DOHH2 (cell line): ENCODE data around the gene PRKCZ.

Source experiments
- H3F3A ChIP-seq: fragments of 200-600 bp; sonication (generic), shearing (Covaris generic); 2 replicates; pipeline ENCODE4 v1.6.0; 2016; ENCODE audit warnings: antibody characterized with exemption, mild to moderate bottlenecking; ENCODE audit not compliant: control insufficient read depth, insufficient read depth
- H3K27ac ChIP-seq: fragments of 200-600 bp; sonication (generic); 2 replicates; pipeline ENCODE4 v1.5.1; 2014; ENCODE audit warnings: low read depth, mild to moderate bottlenecking, low read length, moderate library complexity
- H3K27me3 ChIP-seq: fragments of 200-600 bp; sonication (generic); 2 replicates; pipeline ENCODE4 v1.6.1; 2014; ENCODE audit warnings: mild to moderate bottlenecking, low read length, mixed read lengths; ENCODE audit not compliant: control insufficient read depth
- H3K36me3 ChIP-seq: fragments of 200-600 bp; sonication (generic); 2 replicates; pipeline ENCODE4 v1.6.1; 2014; ENCODE audit warnings: mild to moderate bottlenecking, low read length, moderate library complexity, mixed read lengths; ENCODE audit not compliant: control insufficient read depth
- H3K4me1 ChIP-seq: fragments of 200-600 bp; sonication (generic); 2 replicates; pipeline ENCODE4 v1.6.1; 2014; ENCODE audit warnings: mild to moderate bottlenecking, low read length, mixed read lengths; ENCODE audit not compliant: control insufficient read depth
- H3K4me2 ChIP-seq: fragments of 200-600 bp; sonication (generic); 2 replicates; pipeline ENCODE4 v1.6.0; 2014; ENCODE audit warnings: mild to moderate bottlenecking, low read length, moderate library complexity
- H3K4me3 ChIP-seq: fragments of 200-600 bp; sonication (generic); 2 replicates; pipeline ENCODE4 v1.5.1; 2014; ENCODE audit warnings: mild to moderate bottlenecking, low read length, mixed read lengths
- H3K79me2 ChIP-seq: fragments of 200-600 bp; sonication (generic); 2 replicates; pipeline ENCODE4 v1.6.1; 2014; ENCODE audit warnings: mild to moderate bottlenecking, low read length, mixed read lengths; ENCODE audit not compliant: control insufficient read depth
- H3K9me2 ChIP-seq: fragments of 200-600 bp; sonication (generic); replicated peaks from 2 replicates; pipeline ENCODE4 v1.6.1; 2014; ENCODE audit warnings: mild to moderate bottlenecking, low read length, mixed read lengths; ENCODE audit not compliant: control insufficient read depth
- H3K9me3 ChIP-seq: fragments of 200-600 bp; sonication (generic); 2 replicates; pipeline ENCODE4 v1.6.1; 2014; ENCODE audit warnings: antibody characterized with exemption, low read length, mixed read lengths; ENCODE audit not compliant: control insufficient read depth, insufficient read depth
- H4K20me1 ChIP-seq: fragments of 200-600 bp; sonication (generic); 2 replicates; pipeline ENCODE4 v1.6.0; 2014; ENCODE audit warnings: low read depth, mild to moderate bottlenecking, antibody characterized with exemption, low read length, moderate library complexity; ENCODE audit not compliant: control insufficient read depth, insufficient read depth
- EZH2phosphoT487 ChIP-seq: fragments of 200-600 bp; sonication (generic); IDR thresholded peaks from 2 replicates; pipeline ENCODE4 v1.6.1; 2017; ENCODE audit warnings: borderline replicate concordance, mild to moderate bottlenecking, antibody characterized with exemption, low read length, moderate library complexity, mixed read lengths
- TF ChIP-seq, protein P1 (sequence below): fragments of 200-600 bp; sonication (generic); IDR thresholded peaks from one replicate; pipeline ENCODE4 v1.5.1; 2014; ENCODE audit warnings: antibody characterized with exemption, mild to moderate bottlenecking, low read depth, low read length; ENCODE audit not compliant: poor library complexity, severe bottlenecking

The PRKCZ gene

DNA sequence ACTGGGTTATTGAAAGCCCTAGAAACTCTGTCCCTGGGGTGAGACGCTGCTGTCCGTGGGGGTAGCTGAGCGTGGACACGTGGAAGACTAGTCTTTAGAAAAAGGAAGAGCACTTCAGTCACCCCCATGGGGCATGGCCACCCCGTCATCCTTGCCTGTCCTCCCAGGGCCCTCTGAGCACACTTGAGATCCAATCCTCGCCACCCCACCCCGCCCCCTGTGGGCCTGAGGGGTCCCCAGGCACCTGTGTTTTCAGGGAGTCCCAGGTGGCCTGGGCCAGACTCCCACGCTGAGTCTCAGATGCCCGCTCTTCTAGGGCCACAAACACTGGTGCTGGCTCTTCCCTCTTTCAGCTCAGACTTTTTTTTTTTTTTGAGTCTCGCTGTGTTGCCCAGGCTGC is 2.5 kb downstream of the PRKCZ start:
- Histone ChIP-seq H3K4me3 (no peak overlapping the region), H3K9me2 (no peaks in the 10 kb centered on the region), H3K27ac (no peak overlapping the region), H3K79me2 (no peaks in the 10 kb centered on the region), H3K4me1 (peaks cover 7% of the 10 kb centered on the region; the same call in 1 of the 2 replicates), H4K20me1 (no peaks in the 10 kb centered on the region), H3K4me2 (no peak overlapping the region), H3K27me3 (no peaks in the 10 kb centered on the region; the same call in 1 of the 2 replicates), H3F3A (no peaks in the 10 kb centered on the region), H3K9me3 (no peaks in the 10 kb centered on the region), H3K36me3 (no peaks in the 10 kb centered on the region)
- TF ChIP-seq EZH2phosphoT487 = no peak
- TF ChIP-seq, protein P1, sequence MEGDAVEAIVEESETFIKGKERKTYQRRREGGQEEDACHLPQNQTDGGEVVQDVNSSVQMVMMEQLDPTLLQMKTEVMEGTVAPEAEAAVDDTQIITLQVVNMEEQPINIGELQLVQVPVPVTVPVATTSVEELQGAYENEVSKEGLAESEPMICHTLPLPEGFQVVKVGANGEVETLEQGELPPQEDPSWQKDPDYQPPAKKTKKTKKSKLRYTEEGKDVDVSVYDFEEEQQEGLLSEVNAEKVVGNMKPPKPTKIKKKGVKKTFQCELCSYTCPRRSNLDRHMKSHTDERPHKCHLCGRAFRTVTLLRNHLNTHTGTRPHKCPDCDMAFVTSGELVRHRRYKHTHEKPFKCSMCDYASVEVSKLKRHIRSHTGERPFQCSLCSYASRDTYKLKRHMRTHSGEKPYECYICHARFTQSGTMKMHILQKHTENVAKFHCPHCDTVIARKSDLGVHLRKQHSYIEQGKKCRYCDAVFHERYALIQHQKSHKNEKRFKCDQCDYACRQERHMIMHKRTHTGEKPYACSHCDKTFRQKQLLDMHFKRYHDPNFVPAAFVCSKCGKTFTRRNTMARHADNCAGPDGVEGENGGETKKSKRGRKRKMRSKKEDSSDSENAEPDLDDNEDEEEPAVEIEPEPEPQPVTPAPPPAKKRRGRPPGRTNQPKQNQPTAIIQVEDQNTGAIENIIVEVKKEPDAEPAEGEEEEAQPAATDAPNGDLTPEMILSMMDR = no peak

DNA sequence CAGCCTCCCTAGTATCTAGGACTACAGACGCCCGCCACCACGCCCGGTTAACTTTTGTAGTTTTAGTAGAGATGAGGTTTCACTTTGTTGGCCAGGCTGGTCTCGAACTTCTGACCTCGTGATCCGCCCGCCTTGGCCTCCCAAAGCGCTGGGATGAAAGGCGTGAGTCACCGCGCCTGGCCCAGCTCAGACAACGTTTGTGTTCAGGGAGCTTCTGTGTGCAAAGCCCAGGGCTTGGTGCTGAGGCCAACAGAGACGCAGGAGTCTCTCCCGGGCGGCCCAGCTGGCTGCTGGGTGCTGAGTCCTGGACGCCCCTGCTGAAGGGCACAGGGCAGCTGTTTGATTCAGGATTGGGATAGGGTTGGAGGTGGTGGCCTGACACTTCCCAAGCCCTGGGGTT is 3.0 kb downstream of the PRKCZ start:
- H3K4me2 ChIP-seq = no peak overlapping the region
- TF ChIP-seq, protein P1 = no peak
- no peak for TF ChIP-seq EZH2phosphoT487
- H3K9me2 ChIP-seq = no peaks in the 10 kb centered on the region
- H3F3A ChIP-seq = no peaks in the 10 kb centered on the region
- H4K20me1 ChIP-seq = no peaks in the 10 kb centered on the region
- H3K79me2 ChIP-seq = no peaks in the 10 kb centered on the region
- no peaks in the 10 kb centered on the region; the same call in 1 of the 2 replicates for H3K27me3 ChIP-seq
- H3K9me3 ChIP-seq = no peaks in the 10 kb centered on the region
- H3K4me1 ChIP-seq = peaks cover 7% of the 10 kb centered on the region; the same call in 1 of the 2 replicates
- H3K36me3 ChIP-seq = no peaks in the 10 kb centered on the region
- no peak overlapping the region for H3K27ac ChIP-seq
- no peak overlapping the region for H3K4me3 ChIP-seq

DNA sequence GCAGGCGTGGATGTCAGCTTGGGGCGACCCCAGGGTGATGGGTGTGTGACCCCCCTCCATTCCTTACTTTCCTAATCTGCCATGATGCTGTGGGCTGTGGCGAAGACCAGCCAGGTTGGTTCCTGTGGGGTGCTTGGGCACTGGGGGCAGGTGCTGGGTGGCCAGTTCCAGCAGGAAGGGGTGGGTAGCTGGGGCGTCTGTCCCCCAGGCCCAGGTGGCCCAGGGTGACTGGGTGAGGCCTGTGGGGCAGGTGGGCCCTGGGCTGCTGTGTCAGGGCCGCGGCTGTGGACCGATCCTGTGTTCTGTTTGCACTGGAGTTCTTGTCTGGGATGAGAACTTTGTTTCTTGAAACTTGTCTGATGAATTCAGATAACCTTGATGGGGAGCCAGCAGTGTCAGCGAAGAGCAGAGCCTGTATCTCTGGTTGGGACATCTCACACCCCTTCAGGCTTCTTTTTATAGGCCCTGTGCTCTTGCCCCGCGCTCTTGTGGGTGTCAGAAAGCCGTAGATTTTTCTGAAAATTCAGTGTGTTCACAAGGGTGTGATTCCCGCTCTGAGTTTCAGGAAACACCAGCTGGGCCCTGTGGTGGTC is 3.7 kb downstream of the PRKCZ start:
- Histone ChIP-seq H3K4me2 (no peak overlapping the region), H3K4me3 (no peak overlapping the region), H3K4me1 (peaks cover 7% of the 10 kb centered on the region; the same call in 1 of the 2 replicates), H3K79me2 (no peaks in the 10 kb centered on the region), H3K9me2 (no peaks in the 10 kb centered on the region), H4K20me1 (no peaks in the 10 kb centered on the region), H3K9me3 (no peaks in the 10 kb centered on the region), H3F3A (no peaks in the 10 kb centered on the region), H3K27ac (no peak overlapping the region), H3K27me3 (no peaks in the 10 kb centered on the region; the same call in 1 of the 2 replicates), H3K36me3 (no peaks in the 10 kb centered on the region)
- TF ChIP-seq, protein P1 = no peak
- no peak for TF ChIP-seq EZH2phosphoT487
